K562 (cell line): ENCODE results near the gene NTM. TPM values are rescaled to one million over a fixed set of nuclear protein-coding genes. Genes with fewer than 3 reads are reported as not detected.

ENCODE experiments used
- ATAC-seq: fragments of 200-7000 bp; cut with Tn5 transposase; 3 replicates; pipeline ENCODE4 v1.9.1; 2020; ENCODE audit warnings: moderate library complexity
- Bru-seq: library from RNA; stranded (reverse); fragments of 400-500 nt; gene quantifications from one replicate; lab custom pipeline; 2021; lab: Mats Ljungman, UMichigan
- BruChase-seq, 2 experiments: library from RNA; stranded (reverse); fragments of 400-500 nt; gene quantifications; one replicate each; lab custom pipeline; 2021; lab: Mats Ljungman, UMichigan
- BruUV-seq: library from RNA; stranded (reverse); fragments of 400-500 nt; replicated peaks from 2 replicates; lab custom pipeline; 2021; lab: Mats Ljungman, UMichigan
- CTCF ChIA-PET: fragments of 300-600 bp; formaldehyde crosslinking; extraction: SDS; loops from one replicate; lab custom pipeline; 2021; ENCODE audit warnings: low intra/inter-chr PET ratio; lab: Yijun Ruan, JAX
- POLR2A ChIA-PET: fragments of 300-600, 350-650 bp; sonication (Branson Sonifier 250); formaldehyde crosslinking; extraction: SDS; loops from one replicate; lab custom pipeline; 2021; ENCODE audit warnings: antibody characterized with exemption, inconsistent platforms; lab: Yijun Ruan, JAX
- DNase-seq, 4 experiments: peaks; one replicate each; pipeline versions ENCODE4 v3.0.0 to v3.0.0-alpha.2; 2011 to 2018; ENCODE audit warnings: low spot score in 3 of 4, mixed read lengths in 3 of 4; ENCODE audit errors: extremely low read depth in 1 of 4
- FAIRE-seq: peaks from 2 replicates; lab custom pipeline; 2011; peaks lifted over from hg19 to GRCh38; lab: Jason Lieb, UNC
- H2AFZ ChIP-seq: 2 replicates; pipeline ENCODE4 v1.6.0; 2011; ENCODE audit warnings: low read depth, low read length, control low read depth, inconsistent platforms
- H3K27ac ChIP-seq: fragments of 200-600 bp; 3 replicates; pipeline ENCODE4 v1.8.0; 2011; ENCODE audit warnings: low read depth, mild to moderate bottlenecking, control low read depth, inconsistent platforms, low read length, moderate library complexity, mixed read lengths; ENCODE audit errors: extremely low read depth
- H3K27me3 ChIP-seq, 2 experiments: fragments of 300-600 bp in 1 of 2; 2 replicates in 1 of 2; 3 replicates in 1 of 2; pipeline versions ENCODE4 v1.6.0 to v1.8.0; 2011; ENCODE audit warnings: inconsistent platforms in 2 of 2, low read length in 2 of 2, mild to moderate bottlenecking in 1 of 2, mixed read lengths in 1 of 2, moderate library complexity in 1 of 2; ENCODE audit not compliant: control insufficient read depth in 2 of 2, insufficient read depth in 2 of 2
- H3K36me3 ChIP-seq: fragments of 300-600 bp; 3 replicates; pipeline ENCODE4 v1.8.0; 2011; ENCODE audit warnings: mild to moderate bottlenecking, low read length, inconsistent platforms; ENCODE audit not compliant: control insufficient read depth, insufficient read depth
- H3K4me1 ChIP-seq, 2 experiments: fragments of 200-600 bp in 1 of 2; replicated peaks in 1 of 2; 2 replicates in 1 of 2; 3 replicates in 1 of 2; pipeline versions ENCODE4 v1.5.1 to v1.8.0; 2011; ENCODE audit warnings: inconsistent platforms in 2 of 2, low read length in 2 of 2, mild to moderate bottlenecking in 1 of 2, mixed read lengths in 1 of 2, moderate library complexity in 1 of 2; ENCODE audit not compliant: control insufficient read depth in 2 of 2, insufficient read depth in 2 of 2
- H3K4me2 ChIP-seq: 2 replicates; pipeline ENCODE4 v1.6.1; 2011; ENCODE audit warnings: low read length, control low read depth, inconsistent platforms, mixed read lengths; ENCODE audit not compliant: insufficient read depth
- H3K4me3 ChIP-seq: fragments of 200-600 bp; sonication (generic), shearing (Covaris generic); 2 replicates; pipeline ENCODE4 v1.5.1; 2016; ENCODE audit warnings: control low read depth, inconsistent platforms
- H3K79me2 ChIP-seq: fragments of 200-600 bp; 3 replicates; pipeline ENCODE4 v1.8.0; 2011; ENCODE audit warnings: low read length, inconsistent platforms; ENCODE audit not compliant: control insufficient read depth, insufficient read depth
- H3K9ac ChIP-seq, 2 experiments: 2 replicates each; pipeline versions ENCODE4 v1.6.0 to v1.6.1; 2011; ENCODE audit warnings: low read depth in 2 of 2, low read length in 2 of 2, control low read depth in 1 of 2, inconsistent platforms in 1 of 2, mild to moderate bottlenecking in 1 of 2, mixed read lengths in 1 of 2; ENCODE audit not compliant: insufficient read depth in 1 of 2
- H3K9me1 ChIP-seq: one replicate; pipeline ENCODE4 v1.6.0; 2011; ENCODE audit warnings: inconsistent platforms, mild to moderate bottlenecking, low read length, moderate library complexity; ENCODE audit not compliant: control insufficient read depth, insufficient read depth
- H3K9me3 ChIP-seq: replicated peaks from 2 replicates; pipeline ENCODE4 v1.5.1; 2011; ENCODE audit warnings: low read depth, low read length, inconsistent platforms; ENCODE audit not compliant: control insufficient read depth, insufficient read depth
- H4K20me1 ChIP-seq: replicated peaks from 2 replicates; pipeline ENCODE4 v1.6.1; 2011; ENCODE audit warnings: low read length, inconsistent platforms, mixed read lengths; ENCODE audit not compliant: control insufficient read depth, insufficient read depth
- DIDO1 ChIP-seq: fragments of 450-650 bp; IDR thresholded peaks from 2 replicates; pipeline ENCODE4 v1.6.1; 2016; ENCODE audit warnings: low read depth, missing biosample characterization, missing genetic modification characterization
- ETS2 ChIP-seq: IDR thresholded peaks from 2 replicates; pipeline ENCODE4 v1.6.1; 2016; ENCODE audit warnings: borderline replicate concordance, missing genetic modification characterization, mild to moderate bottlenecking, moderate library complexity, missing compliant biosample characterization; ENCODE audit not compliant: poor library complexity, severe bottlenecking
- HMGN3 ChIP-seq: IDR thresholded peaks from 2 replicates; pipeline ENCODE4 v1.6.1; 2011; ENCODE audit warnings: borderline replicate concordance, low read depth, mild to moderate bottlenecking, mixed read lengths, low read length; ENCODE audit not compliant: insufficient read length; ENCODE audit errors: extremely low read depth
- KLF1 ChIP-seq: fragments of 450-650 bp; IDR thresholded peaks from 2 replicates; pipeline ENCODE4 v1.6.1; 2016; ENCODE audit warnings: missing genetic modification characterization, missing compliant biosample characterization
- PKNOX1 ChIP-seq: fragments of 450-650 bp; IDR thresholded peaks from 2 replicates; pipeline ENCODE4 v1.6.1; 2016
- WGBS: fragments of 100-300 bp; shearing (Covaris generic); methylation state at CpG from one replicate; pipeline ENCODE4 v1.1.6; 2016; ENCODE audit warnings: low coverage, mixed read lengths; ENCODE audit not compliant: insufficient coverage; ENCODE audit errors: missing lambda C conversion rate; 5-methylcytosine and 5-hydroxymethylcytosine counted together
- in situ Hi-C: fragments of 300-500 bp; cut with MboI; formaldehyde crosslinking; loops from 4 replicates; pipeline ENCODE4 v1.15.0; 2018; ENCODE audit warnings: inconsistent platforms, mixed read lengths
- intact Hi-C: fragments of 100-400 bp; cut with micrococcal nuclease; formaldehyde crosslinking; loops from 2 replicates; pipeline ENCODE4 v1.14.2; 2022
- long read RNA-seq, 3 experiments: library from polyadenylated mRNA in 2 of 3; library from RNA in 1 of 3; unstranded in 2 of 3; stranded (forward) in 1 of 3; transcript quantifications; one replicate each; pipeline ENCODE4 v2.0.0, GENCODE V29; 2019 to 2022
- polyA minus RNA-seq, 3 experiments: library from RNA; depleted of rRNA, polyadenylated mRNA; stranded (reverse); fragments of >200 nt; gene quantifications; 2 replicates each; pipeline ENCODE4 v1.2.3, GENCODE V29; 2011
- polyA plus RNA-seq, 8 experiments: library from polyadenylated mRNA; depleted of rRNA in 4 of 8; stranded (reverse) in 5 of 8; unstranded in 3 of 8; fragments of >200 nt; fragmentation: Nextera tagmentation in 2 of 8; fragmentation: Illumina TruSeq in 1 of 8; extraction: Ambion mirVana in 2 of 8; extraction: Trizol in 1 of 8; gene quantifications; 2 replicates each; pipeline versions ENCODE4 v1.2.1 to v1.2.3, GENCODE V29; 2011 to 2014; ENCODE audit warnings: inconsistent platforms in 1 of 8, missing spikeins in 1 of 8
- total RNA-seq, 7 experiments: library from RNA; depleted of rRNA in 6 of 7; stranded (reverse); fragments of >200 nt in 6 of 7; fragmentation: Illumina TruSeq in 2 of 7; extraction: Trizol in 2 of 7; gene quantifications; 2 replicates each; pipeline versions ENCODE4 v1.2.1 to v1.2.3, GENCODE V29; 2011 to 2021; ENCODE audit warnings: low replicate concordance in 1 of 7

Gene NTM
- not detected in 2 replicates for total RNA-seq (2011; cell fraction: chromatin; rRNA removed; ENCODE audit: low replicate concordance)
- total RNA-seq (2011; cell fraction: nucleolus; rRNA removed) = not detected in 2 replicates
- total RNA-seq (2011; cell fraction: nucleoplasm; rRNA removed) = not detected in 2 replicates
- total RNA-seq (2014; rRNA removed) = not detected in 2 replicates
- total RNA-seq (2014; rRNA removed; fragmentation: Illumina TruSeq; extraction: Trizol) = not detected in 2 replicates
- not detected in 2 replicates for total RNA-seq (2015; rRNA removed; fragmentation: Illumina TruSeq; extraction: Trizol)
- not detected in 2 replicates for total RNA-seq (2021)
- polyA plus RNA-seq (2011; rRNA removed) = not detected in 2 replicates
- not detected in 2 replicates for polyA plus RNA-seq (2011; cell fraction: cytosol; rRNA removed)
- polyA plus RNA-seq (2011; cell fraction: nucleus; rRNA removed) = not detected in 2 replicates
- not detected in 2 replicates for polyA plus RNA-seq (2012)
- not detected in 2 replicates for polyA plus RNA-seq (2014; fragmentation: Illumina TruSeq; extraction: Trizol)
- polyA plus RNA-seq (2014; fragmentation: Nextera tagmentation; extraction: Ambion mirVana) = not detected
- not detected in 2 replicates for polyA plus RNA-seq (2014; rRNA removed)
- not detected in 2 replicates for polyA minus RNA-seq (2011; rRNA and poly(A)+ RNA removed)
- not detected in 2 replicates for polyA minus RNA-seq (2011; cell fraction: cytosol; rRNA and poly(A)+ RNA removed)
- not detected in 2 replicates for polyA minus RNA-seq (2011; cell fraction: nucleus; rRNA and poly(A)+ RNA removed)
- percentile 0 among the genes with signal in this experiment for Bru-seq, nascent RNA
- percentile 0 among the genes with signal in this experiment for BruChase-seq, experiment 1, labeled RNA remaining after a 2-hour chase
- percentile 0 among the genes with signal in this experiment for BruChase-seq, experiment 2, labeled RNA remaining after a 6-hour chase
- long read RNA-seq, experiment 1, partial matches to known transcripts = 0 of 1 reads
- long read RNA-seq, experiment 1, other reads (novel, unspliced or antisense) = 1 of 1 reads
- long read RNA-seq, experiment 2 = 0 reads
- long read RNA-seq, experiment 3 = 0 reads

GRCh38 chr11:131370090-131370751 is at the start of gene NTM:
NTM (plus strand) TSS chr11:131370615.
- Histone ChIP-seq H3K9me1 (no peaks in the 10 kb centered on the region), H3K9ac (no peak within 1 kb of the TSS), H3K4me1 (no peaks in the 10 kb centered on the region), H3K27ac (no peak within 1 kb of the TSS), H3K79me2 (no peaks in the 10 kb centered on the region), H3K9me3 (no peaks in the 10 kb centered on the region), H2AFZ (no peak within 1 kb of the TSS), H3K4me3 (no peak within 1 kb of the TSS), H3K4me2 (no peak within 1 kb of the TSS), H4K20me1 (no peaks in the 10 kb centered on the region; the same call in 1 of the 2 replicates), H3K27me3 (peaks cover 4 to 25% of the 10 kb centered on the region in 2 experiments; a peak in 4 of 5 replicates), H3K36me3 (no peaks in the 10 kb centered on the region)
- DNase-seq (no peak), ATAC-seq (no peak), FAIRE-seq (no peak)
- POLR2A ChIA-PET = no interaction called here
- in situ Hi-C loops (no loop called here), intact Hi-C loops (no loop called here)
- no peak for TF ChIP-seq DIDO1 (tag)
- no peak for TF ChIP-seq KLF1 (tag)
- peak; percentile 20; the same call in 1 of the 2 replicates for TF ChIP-seq PKNOX1
- no peak for TF ChIP-seq HMGN3
- no peak for TF ChIP-seq ETS2 (tag)
- BruUV-seq = no TSS peak
- WGBS = 0% methylated on average over 7 of the region's 7 CpGs
- CTCF ChIA-PET = no interaction called here
